ENCODE data around the gene UNC5B. TPM values are rescaled to one million over a fixed set of nuclear protein-coding genes. Genes with fewer than 3 reads are reported as not detected.

The UNC5B gene
- total RNA-seq, 1 donor: 135 TPM

DNA sequence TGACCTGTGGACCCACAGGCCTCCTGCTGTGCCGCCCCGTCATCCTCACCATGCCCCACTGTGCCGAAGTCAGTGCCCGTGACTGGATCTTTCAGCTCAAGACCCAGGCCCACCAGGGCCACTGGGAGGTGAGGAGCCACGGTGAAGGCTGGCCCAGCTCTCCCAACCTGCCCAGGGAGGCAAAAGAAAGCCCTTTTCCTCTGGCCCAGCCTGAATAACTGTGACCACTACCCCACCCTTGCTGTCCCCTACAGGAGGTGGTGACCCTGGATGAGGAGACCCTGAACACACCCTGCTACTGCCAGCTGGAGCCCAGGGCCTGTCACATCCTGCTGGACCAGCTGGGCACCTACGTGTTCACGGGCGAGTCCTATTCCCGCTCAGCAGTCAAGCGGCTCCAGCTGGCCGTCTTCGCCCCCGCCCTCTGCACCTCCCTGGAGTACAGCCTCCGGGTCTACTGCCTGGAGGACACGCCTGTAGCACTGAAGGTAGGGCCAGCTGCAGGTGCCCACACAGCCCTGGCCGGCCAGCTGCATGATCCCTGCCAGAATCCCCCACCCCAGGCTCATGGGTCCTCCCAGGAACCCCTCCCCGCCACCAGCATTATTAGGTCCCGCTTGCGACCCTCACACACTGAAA lies 81.2 kb downstream of the UNC5B start:
- Histone ChIP-seq H2AFZ (ENCODE audit: low read length) (no peak overlapping the region), H4K20me1 (ENCODE audit: insufficient read depth, low read length) (peaks cover 12% of the 10 kb centered on the region), H3K79me2 (ENCODE audit: insufficient read depth, low read length) (no peaks in the 10 kb centered on the region), H3K27ac (ENCODE audit: low read depth, low read length) (no peak overlapping the region), H3K4me2 (ENCODE audit: insufficient read depth, low read length) (no peak overlapping the region), H3K4me1 (ENCODE audit: insufficient read depth, low read length) (peaks cover 7% of the 10 kb centered on the region), H3K9me3 (ENCODE audit: low read depth, low read length) (no peaks in the 10 kb centered on the region), H3K36me3 (ENCODE audit: insufficient read depth, low read length) (peaks cover 49% of the 10 kb centered on the region), H3K27me3 (ENCODE audit: insufficient read depth, low read length) (no peaks in the 10 kb centered on the region), H3K4me3 (ENCODE audit: insufficient read depth, low read length) (no peak overlapping the region)
- TF ChIP-seq, protein P1, sequence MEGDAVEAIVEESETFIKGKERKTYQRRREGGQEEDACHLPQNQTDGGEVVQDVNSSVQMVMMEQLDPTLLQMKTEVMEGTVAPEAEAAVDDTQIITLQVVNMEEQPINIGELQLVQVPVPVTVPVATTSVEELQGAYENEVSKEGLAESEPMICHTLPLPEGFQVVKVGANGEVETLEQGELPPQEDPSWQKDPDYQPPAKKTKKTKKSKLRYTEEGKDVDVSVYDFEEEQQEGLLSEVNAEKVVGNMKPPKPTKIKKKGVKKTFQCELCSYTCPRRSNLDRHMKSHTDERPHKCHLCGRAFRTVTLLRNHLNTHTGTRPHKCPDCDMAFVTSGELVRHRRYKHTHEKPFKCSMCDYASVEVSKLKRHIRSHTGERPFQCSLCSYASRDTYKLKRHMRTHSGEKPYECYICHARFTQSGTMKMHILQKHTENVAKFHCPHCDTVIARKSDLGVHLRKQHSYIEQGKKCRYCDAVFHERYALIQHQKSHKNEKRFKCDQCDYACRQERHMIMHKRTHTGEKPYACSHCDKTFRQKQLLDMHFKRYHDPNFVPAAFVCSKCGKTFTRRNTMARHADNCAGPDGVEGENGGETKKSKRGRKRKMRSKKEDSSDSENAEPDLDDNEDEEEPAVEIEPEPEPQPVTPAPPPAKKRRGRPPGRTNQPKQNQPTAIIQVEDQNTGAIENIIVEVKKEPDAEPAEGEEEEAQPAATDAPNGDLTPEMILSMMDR (IDR thresholded peaks at IDR 0.05; ENCODE audit: extremely low read depth, low read depth, low read length): no peak
- DNase-seq (ENCODE audit: insufficient read length, low spot score, missing footprints): no peak

DNA sequence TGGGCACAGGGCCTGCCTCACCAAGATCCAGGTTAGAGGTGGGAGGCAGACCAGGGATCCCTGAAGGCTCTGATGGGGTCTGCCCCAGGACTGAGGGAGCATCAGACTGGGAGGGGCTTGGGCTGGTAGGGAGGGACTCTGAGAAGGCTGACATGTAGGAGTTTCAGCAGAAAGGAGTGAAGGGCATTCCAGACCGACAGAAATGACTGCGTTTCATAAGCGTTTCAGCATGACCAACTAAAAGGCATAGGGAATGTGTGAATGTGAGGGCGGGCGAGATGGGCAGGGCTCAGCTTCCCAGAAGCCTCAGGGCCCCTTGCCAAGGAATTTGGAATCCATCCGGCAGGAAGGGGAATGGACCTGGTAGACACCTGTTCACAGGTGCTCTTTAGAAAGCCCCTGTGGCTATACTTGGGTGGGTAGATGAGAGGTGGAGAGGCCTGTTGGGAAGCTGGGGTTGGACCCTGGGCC lies 81.8 kb downstream of the UNC5B start:
- DNase-seq (ENCODE audit: insufficient read length, low spot score, missing footprints): no peak
- H3K4me1 ChIP-seq (ENCODE audit: insufficient read depth, low read length): peaks cover 7% of the 10 kb centered on the region
- H4K20me1 ChIP-seq (ENCODE audit: insufficient read depth, low read length): peaks cover 16% of the 10 kb centered on the region
- H3K27ac ChIP-seq (ENCODE audit: low read depth, low read length): no peak overlapping the region
- no peaks in the 10 kb centered on the region for H3K27me3 ChIP-seq (ENCODE audit: insufficient read depth, low read length)
- no peaks in the 10 kb centered on the region for H3K79me2 ChIP-seq (ENCODE audit: insufficient read depth, low read length)
- no peak overlapping the region for H2AFZ ChIP-seq (ENCODE audit: low read length)
- TF ChIP-seq, protein P1 (IDR thresholded peaks at IDR 0.05; ENCODE audit: extremely low read depth, low read depth, low read length): no peak
- H3K36me3 ChIP-seq (ENCODE audit: insufficient read depth, low read length): peaks cover 55% of the 10 kb centered on the region
- no peak overlapping the region for H3K4me2 ChIP-seq (ENCODE audit: insufficient read depth, low read length)
- H3K9me3 ChIP-seq (ENCODE audit: low read depth, low read length): no peaks in the 10 kb centered on the region
- no peak overlapping the region for H3K4me3 ChIP-seq (ENCODE audit: insufficient read depth, low read length)

DNA sequence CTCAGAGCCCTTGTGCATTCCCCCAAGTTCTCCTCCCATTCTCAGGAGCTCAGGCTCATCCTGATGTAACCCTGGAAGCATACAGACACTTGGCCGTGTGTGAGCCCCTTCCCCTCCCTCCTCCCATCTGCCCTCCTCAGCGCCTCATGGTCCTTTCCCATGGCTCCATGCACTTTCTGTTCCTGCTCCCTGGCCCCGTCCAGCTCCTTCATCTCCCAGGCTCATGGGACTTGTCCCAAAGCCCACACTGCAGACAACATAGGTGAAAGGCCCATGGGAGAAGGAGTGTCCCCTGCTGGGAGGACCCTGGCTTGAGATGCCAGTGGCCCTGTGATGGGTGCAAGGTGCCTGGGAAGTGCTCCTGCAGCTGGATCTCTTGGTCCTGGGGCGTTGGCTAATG lies 82.5 kb downstream of the UNC5B start:
- TF ChIP-seq, protein P1 (IDR thresholded peaks at IDR 0.05; ENCODE audit: extremely low read depth, low read depth, low read length): no peak
- H3K4me3 ChIP-seq (ENCODE audit: insufficient read depth, low read length): no peak overlapping the region
- peaks cover 16% of the 10 kb centered on the region for H4K20me1 ChIP-seq (ENCODE audit: insufficient read depth, low read length)
- H3K27ac ChIP-seq (ENCODE audit: low read depth, low read length): no peak overlapping the region
- no peaks in the 10 kb centered on the region for H3K9me3 ChIP-seq (ENCODE audit: low read depth, low read length)
- no peak overlapping the region for H3K4me2 ChIP-seq (ENCODE audit: insufficient read depth, low read length)
- H3K36me3 ChIP-seq (ENCODE audit: insufficient read depth, low read length): peaks cover 57% of the 10 kb centered on the region
- peaks cover 7% of the 10 kb centered on the region for H3K4me1 ChIP-seq (ENCODE audit: insufficient read depth, low read length)
- no peaks in the 10 kb centered on the region for H3K27me3 ChIP-seq (ENCODE audit: insufficient read depth, low read length)
- no peaks in the 10 kb centered on the region for H3K79me2 ChIP-seq (ENCODE audit: insufficient read depth, low read length)
- no peak for DNase-seq (ENCODE audit: insufficient read length, low spot score, missing footprints)
- H2AFZ ChIP-seq (ENCODE audit: low read length): no peak overlapping the region

DNA sequence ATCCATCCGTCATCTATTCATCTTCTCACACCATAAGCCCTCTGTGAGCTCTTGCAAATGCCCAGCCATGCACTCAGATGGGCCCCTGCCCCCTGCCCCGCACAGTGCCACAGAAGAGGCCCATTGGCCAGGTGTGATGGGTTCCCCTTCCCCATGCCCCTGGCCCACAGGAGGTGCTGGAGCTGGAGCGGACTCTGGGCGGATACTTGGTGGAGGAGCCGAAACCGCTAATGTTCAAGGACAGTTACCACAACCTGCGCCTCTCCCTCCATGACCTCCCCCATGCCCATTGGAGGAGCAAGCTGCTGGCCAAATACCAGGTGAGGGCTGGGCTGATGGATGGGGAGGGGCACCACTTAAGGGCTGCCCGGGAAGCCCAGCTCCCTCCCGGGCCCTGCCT lies 83.3 kb downstream of the UNC5B start:
- H3K36me3 ChIP-seq (ENCODE audit: insufficient read depth, low read length): peaks cover 64% of the 10 kb centered on the region
- no peak overlapping the region for H3K4me3 ChIP-seq (ENCODE audit: insufficient read depth, low read length)
- H4K20me1 ChIP-seq (ENCODE audit: insufficient read depth, low read length): peaks cover 16% of the 10 kb centered on the region
- no peak overlapping the region for H3K27ac ChIP-seq (ENCODE audit: low read depth, low read length)
- H3K27me3 ChIP-seq (ENCODE audit: insufficient read depth, low read length): no peaks in the 10 kb centered on the region
- no peak for DNase-seq (ENCODE audit: insufficient read length, low spot score, missing footprints)
- no peaks in the 10 kb centered on the region for H3K9me3 ChIP-seq (ENCODE audit: low read depth, low read length)
- H3K4me2 ChIP-seq (ENCODE audit: insufficient read depth, low read length): no peak overlapping the region
- H3K79me2 ChIP-seq (ENCODE audit: insufficient read depth, low read length): no peaks in the 10 kb centered on the region
- H3K4me1 ChIP-seq (ENCODE audit: insufficient read depth, low read length): peaks cover 7% of the 10 kb centered on the region
- TF ChIP-seq, protein P1 (IDR thresholded peaks at IDR 0.05; ENCODE audit: extremely low read depth, low read depth, low read length): no peak
- H2AFZ ChIP-seq (ENCODE audit: low read length): no peak overlapping the region
